Measurements from ENCODE around the gene DENND4A.
A peak's percentile ranks its signal among the peaks of the same experiment; 100 is the strongest.

Gene DENND4A

GRCh38 chr15:65610871-65611718 is 181.0 kb downstream of the DENND4A start, which contains the start of gene INTS14 (continued):
- TF ChIP-seq ZNF362 (tag by site-specific recombination; IDR thresholded peaks at IDR 0.05): no peak
- no peak for TF ChIP-seq ZNF544 (tag by site-specific recombination; IDR thresholded peaks at IDR 0.05)
- TF ChIP-seq ZNF10 (tag by site-specific recombination; IDR thresholded peaks at IDR 0.05): peak; percentile 89
- TF ChIP-seq ZNF302 (tag by site-specific recombination; IDR thresholded peaks at IDR 0.05; ENCODE audit: low read depth): peak; percentile 48; the same call in 1 of the 2 replicates
- peak; percentile 98 for TF ChIP-seq ZNF366 (tag by site-specific recombination; conservative IDR thresholded peaks at IDR 0.05)
- no peak for TF ChIP-seq ZNF248 (tag by site-specific recombination; IDR thresholded peaks at IDR 0.05)
- no peak for TF ChIP-seq ZNF747 (tag by site-specific recombination; IDR thresholded peaks at IDR 0.05)
- no peak for TF ChIP-seq ZNF174 (tag by site-specific recombination; IDR thresholded peaks at IDR 0.05)
- TF ChIP-seq TSHZ1 (tag by site-specific recombination; IDR thresholded peaks at IDR 0.05; ENCODE audit: borderline replicate concordance): peak; percentile 87
- TF ChIP-seq ZNF776 (tag by site-specific recombination; IDR thresholded peaks at IDR 0.05; ENCODE audit: borderline replicate concordance): peak; percentile 97
- TF ChIP-seq ZNF555 (tag by site-specific recombination; conservative IDR thresholded peaks at IDR 0.05): no peak
- TF ChIP-seq ZNF423 (tag by site-specific recombination; IDR thresholded peaks at IDR 0.05): peak; percentile 80; the same call in 1 of the 2 replicates
- TF ChIP-seq ZNF398 (tag by site-specific recombination; IDR thresholded peaks at IDR 0.05): peak; percentile 47; the same call in 1 of the 2 replicates
- peak; percentile 91 for TF ChIP-seq AEBP2 (tag by site-specific recombination; IDR thresholded peaks at IDR 0.05; ENCODE audit: borderline replicate concordance)
- no peak; the same call in none of the 2 replicates for TF ChIP-seq SCRT1 (tag by site-specific recombination; IDR thresholded peaks at IDR 0.05; ENCODE audit: borderline replicate concordance)
- TF ChIP-seq BCL11A (tag by site-specific recombination; IDR thresholded peaks at IDR 0.05; ENCODE audit: low read depth): peak; percentile 97
- TF ChIP-seq ZNF341 (tag by site-specific recombination; IDR thresholded peaks at IDR 0.05; ENCODE audit: low read depth): peak; percentile 65
- 0 out of 2 replicates have a peak, but pooled peaks have one; percentile 86 for TF ChIP-seq ZNF837 (tag by site-specific recombination; IDR thresholded peaks at IDR 0.05)
- peak; percentile 20; the same call in 1 of the 2 replicates for TF ChIP-seq ZNF223 (tag by site-specific recombination; IDR thresholded peaks at IDR 0.05)
- peak; percentile 83 for TF ChIP-seq KLF10 (tag by site-specific recombination; IDR thresholded peaks at IDR 0.05)
- peak; percentile 91 for TF ChIP-seq YY1 (tag by site-specific recombination; IDR thresholded peaks at IDR 0.05)
- TF ChIP-seq ZNF610 (tag by site-specific recombination; IDR thresholded peaks at IDR 0.05; ENCODE audit: borderline replicate concordance): peak; percentile 95
- peak; percentile 48; the same call in 1 of the 2 replicates for TF ChIP-seq ZNF266 (tag by site-specific recombination; IDR thresholded peaks at IDR 0.05; ENCODE audit: low read depth)
- peak; percentile 91 for TF ChIP-seq ZNF239 (tag by site-specific recombination; IDR thresholded peaks at IDR 0.05)
- 0 out of 2 replicates have a peak, but pooled peaks have one; percentile 52 for TF ChIP-seq ZNF488 (tag by site-specific recombination; IDR thresholded peaks at IDR 0.05)
- TF ChIP-seq ZFP3 (tag by site-specific recombination; IDR thresholded peaks at IDR 0.05; ENCODE audit: low read depth): no peak
- TF ChIP-seq ZBTB8A (tag by site-specific recombination; IDR thresholded peaks at IDR 0.05): peak; percentile 88
- peak; percentile 91 for TF ChIP-seq ZNF146 (tag by site-specific recombination; IDR thresholded peaks at IDR 0.05)
- TF ChIP-seq ZSCAN5A (tag by site-specific recombination; IDR thresholded peaks at IDR 0.05): peak; percentile 100

Data from HEK293 (cell line).